ENCODE measurements around the gene SLC30A9.

Gene SLC30A9

DNA sequence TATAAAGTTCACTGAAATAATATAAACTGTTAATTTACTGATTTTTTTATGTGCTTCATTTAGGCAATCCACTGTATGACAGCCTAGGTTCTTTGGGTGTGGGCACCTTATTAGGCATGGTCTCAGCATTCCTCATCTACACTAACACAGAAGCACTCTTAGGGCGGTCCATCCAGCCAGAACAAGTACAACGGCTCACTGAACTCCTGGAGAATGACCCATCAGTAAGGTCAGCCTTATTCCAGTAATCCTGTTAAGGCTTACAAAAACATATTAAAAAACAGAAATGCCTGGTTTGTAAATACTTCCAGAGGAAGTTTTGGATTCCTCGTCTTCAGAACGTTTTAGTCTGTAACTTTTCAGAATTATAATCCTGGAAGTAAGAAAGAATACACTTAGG, 80.1 kb downstream of the SLC30A9 start:
- no peaks in the 10 kb centered on the region for H3K4me1 ChIP-seq (ENCODE audit: control insufficient read depth in 1 of 2, insufficient read depth in 2 of 2, low read length in 2 of 2)
- peaks cover 10 to 20% of the 10 kb centered on the region in 2 donors for H3K36me3 ChIP-seq (ENCODE audit: control insufficient read depth in 1 of 2, insufficient read depth in 2 of 2, low read length in 2 of 2)
- H3K4me3 ChIP-seq (ENCODE audit: low read depth in 1 of 2, low read length in 2 of 2): no peak overlapping the region
- H3K27me3 ChIP-seq (ENCODE audit: control insufficient read depth in 1 of 2, insufficient read depth in 2 of 2, low read length in 2 of 2): no peaks in the 10 kb centered on the region
- H3K9me3 ChIP-seq (ENCODE audit: control insufficient read depth in 1 of 2, low read length in 2 of 2): no peaks in the 10 kb centered on the region
- H3K27ac ChIP-seq (ENCODE audit: low read depth, low read length): no peak overlapping the region
- no peak overlapping the region for H3K9ac ChIP-seq (ENCODE audit: low read depth in 1 of 2, low read length in 2 of 2)

GRCh38 chr4:42074294-42074693, 84.0 kb downstream of the SLC30A9 start:
- Histone ChIP-seq H3K4me1 (ENCODE audit: control insufficient read depth in 1 of 2, insufficient read depth in 2 of 2, low read length in 2 of 2) (no peaks in the 10 kb centered on the region), H3K9me3 (ENCODE audit: control insufficient read depth in 1 of 2, low read length in 2 of 2) (no peaks in the 10 kb centered on the region), H3K36me3 (ENCODE audit: control insufficient read depth in 1 of 2, insufficient read depth in 2 of 2, low read length in 2 of 2) (peaks cover 10 to 15% of the 10 kb centered on the region in 2 donors), H3K27ac (ENCODE audit: low read depth, low read length) (no peak overlapping the region), H3K27me3 (ENCODE audit: control insufficient read depth in 1 of 2, insufficient read depth in 2 of 2, low read length in 2 of 2) (no peaks in the 10 kb centered on the region), H3K4me3 (ENCODE audit: low read depth in 1 of 2, low read length in 2 of 2) (no peak overlapping the region), H3K9ac (ENCODE audit: low read depth in 1 of 2, low read length in 2 of 2) (no peak overlapping the region)

- H3K27ac ChIP-seq (ENCODE audit: low read depth, low read length): no peak overlapping the region
- H3K27me3 ChIP-seq (ENCODE audit: control insufficient read depth in 1 of 2, insufficient read depth in 2 of 2, low read length in 2 of 2): no peaks in the 10 kb centered on the region
- no peak overlapping the region for H3K9ac ChIP-seq (ENCODE audit: low read depth in 1 of 2, low read length in 2 of 2)
- H3K36me3 ChIP-seq (ENCODE audit: control insufficient read depth in 1 of 2, insufficient read depth in 2 of 2, low read length in 2 of 2): peaks cover 5 to 25% of the 10 kb centered on the region in 2 donors
- no peaks in the 10 kb centered on the region for H3K9me3 ChIP-seq (ENCODE audit: control insufficient read depth in 1 of 2, low read length in 2 of 2)
- H3K4me3 ChIP-seq (ENCODE audit: low read depth in 1 of 2, low read length in 2 of 2): no peak overlapping the region
- no peaks in the 10 kb centered on the region for H3K4me1 ChIP-seq (ENCODE audit: control insufficient read depth in 1 of 2, insufficient read depth in 2 of 2, low read length in 2 of 2)
Measured at GRCh38 chr4:42078184-42078801, 88.0 kb downstream of the SLC30A9 start.

- Histone ChIP-seq H3K27me3 (ENCODE audit: control insufficient read depth in 1 of 2, insufficient read depth in 2 of 2, low read length in 2 of 2) (no peaks in the 10 kb centered on the region), H3K9ac (ENCODE audit: low read depth in 1 of 2, low read length in 2 of 2) (no peak overlapping the region), H3K4me1 (ENCODE audit: control insufficient read depth in 1 of 2, insufficient read depth in 2 of 2, low read length in 2 of 2) (no peaks in the 10 kb centered on the region), H3K4me3 (ENCODE audit: low read depth in 1 of 2, low read length in 2 of 2) (no peak overlapping the region), H3K27ac (ENCODE audit: low read depth, low read length) (no peak overlapping the region), H3K9me3 (ENCODE audit: control insufficient read depth in 1 of 2, low read length in 2 of 2) (no peaks in the 10 kb centered on the region), H3K36me3 (ENCODE audit: control insufficient read depth in 1 of 2, insufficient read depth in 2 of 2, low read length in 2 of 2) (peaks cover 2 to 21% of the 10 kb centered on the region in 2 donors)
Measured at GRCh38 chr4:42080306-42080705, 90.0 kb downstream of the SLC30A9 start.

DNA sequence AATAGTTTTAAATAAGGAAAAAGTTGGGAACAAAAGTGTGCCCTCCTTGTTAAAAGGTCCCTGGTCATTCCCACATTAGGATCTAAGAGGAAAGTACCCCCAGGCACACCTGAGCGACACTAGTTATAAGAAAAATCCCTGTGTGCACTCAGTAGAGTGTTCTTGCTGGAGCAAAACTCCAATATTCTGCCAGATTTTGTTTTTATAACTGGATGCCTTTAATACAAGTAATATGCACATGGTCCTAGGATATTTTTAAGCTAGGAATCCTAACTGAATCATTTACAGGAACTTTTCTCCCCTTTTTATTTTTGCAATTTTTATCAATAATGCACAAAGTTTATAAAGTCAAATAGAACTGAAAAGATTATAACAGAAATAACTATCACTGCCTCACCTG, 93.5 kb downstream of the SLC30A9 start:
- H3K4me3 ChIP-seq (ENCODE audit: low read depth in 1 of 2, low read length in 2 of 2): no peak overlapping the region
- no peak overlapping the region for H3K27ac ChIP-seq (ENCODE audit: low read depth, low read length)
- no peaks in the 10 kb centered on the region for H3K9me3 ChIP-seq (ENCODE audit: control insufficient read depth in 1 of 2, low read length in 2 of 2)
- no peaks in the 10 kb centered on the region for H3K4me1 ChIP-seq (ENCODE audit: control insufficient read depth in 1 of 2, insufficient read depth in 2 of 2, low read length in 2 of 2)
- no peaks in the 10 kb centered on the region for H3K27me3 ChIP-seq (ENCODE audit: control insufficient read depth in 1 of 2, insufficient read depth in 2 of 2, low read length in 2 of 2)
- H3K9ac ChIP-seq (ENCODE audit: low read depth in 1 of 2, low read length in 2 of 2): no peak overlapping the region
- peaks cover 8 to 18% of the 10 kb centered on the region in 2 donors for H3K36me3 ChIP-seq (ENCODE audit: control insufficient read depth in 1 of 2, insufficient read depth in 2 of 2, low read length in 2 of 2)

- no peak overlapping the region for H3K27ac ChIP-seq (ENCODE audit: low read depth, low read length)
- no peak overlapping the region for H3K4me3 ChIP-seq (ENCODE audit: low read depth in 1 of 2, low read length in 2 of 2)
- H3K27me3 ChIP-seq (ENCODE audit: control insufficient read depth in 1 of 2, insufficient read depth in 2 of 2, low read length in 2 of 2): no peaks in the 10 kb centered on the region
- no peaks in the 10 kb centered on the region for H3K4me1 ChIP-seq (ENCODE audit: control insufficient read depth in 1 of 2, insufficient read depth in 2 of 2, low read length in 2 of 2)
- no peaks in the 10 kb centered on the region for H3K9me3 ChIP-seq (ENCODE audit: control insufficient read depth in 1 of 2, low read length in 2 of 2)
- H3K9ac ChIP-seq (ENCODE audit: low read depth in 1 of 2, low read length in 2 of 2): no peak overlapping the region
- peaks cover 0 to 8% of the 10 kb centered on the region in 2 donors for H3K36me3 ChIP-seq (ENCODE audit: control insufficient read depth in 1 of 2, insufficient read depth in 2 of 2, low read length in 2 of 2)
Measured at GRCh38 chr4:42088386-42088785, 98.1 kb downstream of the SLC30A9 start.

GRCh38 chr4:42101446-42101975, 111.2 kb downstream of the SLC30A9 start:
- Histone ChIP-seq H3K4me3 (ENCODE audit: low read depth in 1 of 2, low read length in 2 of 2) (no peak overlapping the region), H3K27ac (ENCODE audit: low read depth, low read length) (no peak overlapping the region), H3K27me3 (ENCODE audit: control insufficient read depth in 1 of 2, insufficient read depth in 2 of 2, low read length in 2 of 2) (no peaks in the 10 kb centered on the region), H3K9me3 (ENCODE audit: control insufficient read depth in 1 of 2, low read length in 2 of 2) (no peaks in the 10 kb centered on the region), H3K9ac (ENCODE audit: low read depth in 1 of 2, low read length in 2 of 2) (no peak overlapping the region), H3K36me3 (ENCODE audit: control insufficient read depth in 1 of 2, insufficient read depth in 2 of 2, low read length in 2 of 2) (no peaks in the 10 kb centered on the region), H3K4me1 (ENCODE audit: control insufficient read depth in 1 of 2, insufficient read depth in 2 of 2, low read length in 2 of 2) (no peaks in the 10 kb centered on the region)

DNA sequence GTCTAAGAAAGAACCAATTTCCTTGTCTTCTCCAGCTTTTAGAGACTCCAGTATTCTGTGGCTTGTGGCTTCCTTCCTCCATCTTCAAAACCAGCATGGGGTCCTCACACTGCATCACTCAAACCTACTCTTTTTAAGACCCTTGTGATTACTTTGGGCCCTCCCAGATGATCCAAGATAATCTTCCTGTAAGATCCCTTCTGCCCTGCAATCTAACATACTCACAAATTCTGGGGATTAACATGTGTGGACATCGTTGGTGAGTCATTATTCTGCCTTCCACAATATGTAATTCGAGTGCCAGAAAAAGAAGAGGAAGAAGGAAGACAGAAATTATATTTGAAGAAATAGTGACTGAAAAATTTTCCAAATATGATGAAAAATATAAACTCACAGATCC, 114.2 kb downstream of the SLC30A9 start:
- no peaks in the 10 kb centered on the region for H3K27me3 ChIP-seq (ENCODE audit: control insufficient read depth in 1 of 2, insufficient read depth in 2 of 2, low read length in 2 of 2)
- H3K4me1 ChIP-seq (ENCODE audit: control insufficient read depth in 1 of 2, insufficient read depth in 2 of 2, low read length in 2 of 2): no peaks in the 10 kb centered on the region
- H3K4me3 ChIP-seq (ENCODE audit: low read depth in 1 of 2, low read length in 2 of 2): no peak overlapping the region
- H3K9me3 ChIP-seq (ENCODE audit: control insufficient read depth in 1 of 2, low read length in 2 of 2): no peaks in the 10 kb centered on the region
- no peak overlapping the region for H3K9ac ChIP-seq (ENCODE audit: low read depth in 1 of 2, low read length in 2 of 2)
- H3K36me3 ChIP-seq (ENCODE audit: control insufficient read depth in 1 of 2, insufficient read depth in 2 of 2, low read length in 2 of 2): no peaks in the 10 kb centered on the region
- H3K27ac ChIP-seq (ENCODE audit: low read depth, low read length): no peak overlapping the region

GRCh38 chr4:42112846-42113245, 122.5 kb downstream of the SLC30A9 start:
- no peak overlapping the region for H3K4me3 ChIP-seq (ENCODE audit: low read depth in 1 of 2, low read length in 2 of 2)

GRCh38 chr4:42119886-42120285, 129.6 kb downstream of the SLC30A9 start:
- no peak overlapping the region for H3K9ac ChIP-seq (ENCODE audit: low read depth in 1 of 2, low read length in 2 of 2)
- no peak overlapping the region for H3K27ac ChIP-seq (ENCODE audit: low read depth, low read length)

More at GRCh38 chr4:42112846-42113245, 122.5 kb downstream of the SLC30A9 start:
- H3K9ac ChIP-seq (ENCODE audit: low read depth in 1 of 2, low read length in 2 of 2): no peak overlapping the region
- no peak overlapping the region for H3K27ac ChIP-seq (ENCODE audit: low read depth, low read length)
- H3K27me3 ChIP-seq (ENCODE audit: control insufficient read depth in 1 of 2, insufficient read depth in 2 of 2, low read length in 2 of 2): no peaks in the 10 kb centered on the region
- H3K4me1 ChIP-seq (ENCODE audit: control insufficient read depth in 1 of 2, insufficient read depth in 2 of 2, low read length in 2 of 2): no peaks in the 10 kb centered on the region
- no peaks in the 10 kb centered on the region for H3K36me3 ChIP-seq (ENCODE audit: control insufficient read depth in 1 of 2, insufficient read depth in 2 of 2, low read length in 2 of 2)
- no peaks in the 10 kb centered on the region for H3K9me3 ChIP-seq (ENCODE audit: control insufficient read depth in 1 of 2, low read length in 2 of 2)

More at GRCh38 chr4:42119886-42120285, 129.6 kb downstream of the SLC30A9 start:
- Histone ChIP-seq H3K4me1 (ENCODE audit: control insufficient read depth in 1 of 2, insufficient read depth in 2 of 2, low read length in 2 of 2) (no peaks in the 10 kb centered on the region), H3K9me3 (ENCODE audit: control insufficient read depth in 1 of 2, low read length in 2 of 2) (no peaks in the 10 kb centered on the region), H3K4me3 (ENCODE audit: low read depth in 1 of 2, low read length in 2 of 2) (no peak overlapping the region), H3K27me3 (ENCODE audit: control insufficient read depth in 1 of 2, insufficient read depth in 2 of 2, low read length in 2 of 2) (no peaks in the 10 kb centered on the region), H3K36me3 (ENCODE audit: control insufficient read depth in 1 of 2, insufficient read depth in 2 of 2, low read length in 2 of 2) (no peaks in the 10 kb centered on the region)

All from duodenal mucosa (tissue), 2 donors.